ENCODE measurements around the gene CDKL1.
"Not testable (repeated sequence)": the region's sequence is repeated elsewhere in the genome, so short reads cannot be mapped to it uniquely, and the experiment has no call there.

The CDKL1 gene

DNA sequence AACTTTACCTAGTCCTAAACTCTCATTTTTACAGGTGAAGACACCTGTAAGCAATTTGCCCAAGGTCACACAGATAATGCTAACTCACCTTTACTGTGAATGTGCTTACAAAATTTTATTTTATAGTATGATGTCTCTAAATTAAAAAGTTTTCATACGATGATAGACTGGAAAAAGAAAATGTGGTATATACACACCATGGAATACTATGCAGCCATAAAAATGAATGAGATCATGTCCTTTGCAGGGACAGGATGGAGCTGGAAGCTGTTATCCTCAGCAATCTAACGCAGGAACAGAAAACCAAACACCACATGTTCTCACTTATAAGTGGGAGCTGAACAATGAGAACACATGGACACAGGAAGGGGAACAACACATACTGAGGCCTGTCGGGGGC lies 40.4 kb downstream of the CDKL1 start:
- DNase-seq = not testable (repeated sequence)

DNA sequence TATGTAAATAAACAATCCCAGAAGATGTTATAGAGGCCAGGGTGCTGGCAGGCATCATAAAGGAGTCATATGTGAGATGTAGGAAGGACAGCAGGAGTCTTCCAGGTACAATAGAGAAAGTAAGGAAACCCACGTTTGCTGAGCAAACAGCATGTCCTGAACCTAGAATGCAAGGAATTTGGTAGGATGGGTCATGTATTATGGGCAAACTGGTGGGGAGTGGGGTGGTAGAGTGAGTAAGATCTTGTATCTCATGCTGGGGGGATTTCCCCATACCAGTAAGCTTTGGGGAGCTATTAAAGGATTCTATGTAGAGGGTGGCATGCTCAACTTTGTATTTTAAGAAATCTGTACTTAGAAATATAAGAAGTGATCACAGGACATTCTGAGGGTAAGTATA lies 41.0 kb downstream of the CDKL1 start:
- DNase-seq = no peak

DNA sequence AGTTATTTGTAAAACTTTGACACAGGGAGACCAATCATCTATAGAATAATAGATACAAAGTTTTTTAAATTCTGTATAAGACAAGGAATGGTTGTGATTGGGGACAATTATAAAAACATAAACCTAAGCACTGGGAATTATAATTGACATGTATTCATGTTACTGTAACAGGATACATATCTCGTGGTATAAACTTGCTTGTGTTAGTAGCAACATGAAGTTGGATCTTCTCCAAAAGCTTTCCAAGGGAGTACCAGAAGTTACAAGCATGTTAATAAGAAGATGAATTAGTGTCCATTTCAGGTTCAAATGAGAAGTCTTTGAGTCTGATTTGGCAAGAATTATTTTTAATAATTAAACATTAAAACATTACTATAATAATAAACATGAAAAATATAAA lies 42.2 kb downstream of the CDKL1 start:
- no peak for DNase-seq

DNA sequence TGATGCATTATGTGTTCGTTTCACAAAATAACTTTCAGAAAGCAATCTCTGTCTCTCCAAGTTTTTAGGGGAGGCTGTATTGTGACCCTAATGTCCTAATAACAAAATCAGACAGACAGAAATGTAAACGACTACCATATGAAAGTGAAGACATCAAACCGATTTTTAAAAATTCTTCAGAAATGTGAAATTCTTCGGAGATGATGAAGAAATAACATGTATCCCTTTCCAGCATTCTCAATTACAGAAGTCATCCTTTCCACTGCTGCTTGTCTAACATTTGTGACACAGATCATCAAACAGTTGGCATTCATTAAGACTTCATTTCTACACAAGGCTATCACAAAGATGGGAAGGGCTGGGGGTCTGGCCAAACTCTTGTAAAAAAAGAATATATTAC lies 43.6 kb downstream of the CDKL1 start:
- no peak for DNase-seq

DNA sequence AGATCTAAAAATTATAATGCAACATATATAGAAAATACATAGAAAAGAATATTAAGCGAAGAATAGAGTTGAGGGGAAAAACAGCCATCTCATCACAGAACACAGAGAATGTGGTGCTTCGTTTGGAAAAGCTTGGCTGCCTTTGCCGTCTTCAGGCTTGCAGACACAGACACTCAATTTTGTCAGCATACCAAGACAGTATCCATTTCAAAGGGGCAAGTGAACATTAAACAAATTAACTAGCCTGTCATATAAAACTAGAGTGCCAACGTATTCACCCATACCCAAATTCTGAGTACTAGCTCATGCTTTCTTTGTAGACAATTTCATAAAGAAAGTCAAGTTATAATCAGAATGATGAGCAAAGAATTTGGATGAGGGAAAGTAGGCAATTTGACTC lies 44.1 kb downstream of the CDKL1 start:
- DNase-seq = no peak

DNA sequence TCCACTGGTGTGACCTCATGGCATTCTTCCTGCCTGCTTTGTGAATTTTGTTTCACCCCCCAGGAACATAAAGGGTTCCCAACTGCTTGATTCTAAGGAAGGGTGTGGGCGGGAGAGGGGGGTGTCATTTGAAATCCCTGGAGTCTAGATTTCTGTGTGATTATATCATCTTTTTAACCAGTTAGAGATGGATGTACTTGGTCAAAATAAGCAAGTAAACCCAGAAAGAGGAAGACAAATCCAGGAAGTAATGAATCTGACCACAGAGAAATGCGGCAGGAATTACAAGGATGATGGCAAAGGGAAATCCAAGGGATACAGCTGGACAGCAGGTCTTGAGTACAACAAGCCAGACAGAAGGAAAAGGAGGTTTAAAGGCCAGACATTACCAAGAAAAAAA lies 45.7 kb downstream of the CDKL1 start:
- DNase-seq = no peak

DNA sequence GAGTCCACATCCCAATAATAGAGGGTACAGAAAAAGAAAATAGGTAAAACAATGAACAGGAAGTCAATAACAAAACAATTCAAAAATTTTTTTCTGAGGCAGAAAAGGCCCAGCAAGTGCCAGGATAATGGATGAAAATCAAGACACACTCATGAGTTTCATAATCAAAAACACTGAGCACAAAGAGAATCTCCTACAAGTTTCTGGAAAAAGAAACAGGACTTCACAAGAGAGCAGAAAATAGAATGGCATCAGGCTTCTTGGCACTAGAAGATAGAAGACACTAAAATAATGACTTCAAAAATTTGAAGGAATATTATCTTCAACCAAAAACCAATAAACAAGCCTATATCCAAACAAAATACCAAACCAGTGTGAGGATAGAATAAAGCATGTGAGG lies 47.7 kb downstream of the CDKL1 start:
- DNase-seq = no peak

DNA sequence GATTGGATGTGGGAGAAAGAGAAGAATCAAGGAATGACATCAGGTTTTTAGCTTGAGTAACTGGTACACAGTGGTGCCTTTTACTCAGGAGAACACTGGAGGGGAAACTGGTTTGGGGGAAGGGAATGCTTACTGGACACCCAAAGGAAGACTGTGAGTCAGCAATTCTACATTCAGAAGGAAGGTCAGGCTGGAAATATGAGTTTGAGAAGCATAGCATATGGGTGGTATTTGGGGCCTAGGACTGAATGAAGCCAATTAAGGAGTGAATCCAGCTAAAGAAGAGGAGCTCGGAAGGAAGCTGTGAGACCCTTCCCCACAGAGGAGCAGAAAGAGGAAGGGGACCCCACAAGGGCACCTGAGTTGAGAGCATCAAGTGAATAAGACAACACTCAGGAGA lies 49.2 kb downstream of the CDKL1 start:
- no peak for DNase-seq

DNA sequence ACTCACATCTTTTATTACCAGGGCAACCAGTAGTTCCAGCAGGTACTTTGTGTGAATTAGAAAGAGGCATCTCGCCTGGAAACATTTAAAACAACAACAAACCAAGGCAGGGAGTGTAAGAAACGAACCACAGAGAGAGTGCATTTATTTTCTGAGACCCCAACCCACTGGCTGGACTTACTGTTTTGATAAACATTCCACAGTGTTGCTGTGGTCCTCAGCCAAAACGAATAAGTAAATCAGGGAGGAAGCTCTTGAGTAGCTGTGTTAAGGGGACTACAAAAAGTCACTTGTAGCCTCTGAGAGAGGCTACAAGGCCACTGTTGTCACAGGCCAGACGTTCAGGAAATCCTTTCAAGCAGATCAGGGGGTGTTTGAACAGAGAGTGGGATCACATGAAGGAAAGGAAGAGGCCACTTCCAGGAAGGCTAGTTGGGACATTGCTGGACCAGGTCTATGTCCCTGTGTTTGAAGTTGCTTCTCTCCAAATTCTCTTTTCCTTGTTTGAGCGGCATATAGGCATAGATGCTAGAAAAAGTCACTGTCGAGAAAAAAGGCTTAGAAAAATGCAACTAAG lies 50.7 kb downstream of the CDKL1 start:
- DNase-seq = no peak

DNA sequence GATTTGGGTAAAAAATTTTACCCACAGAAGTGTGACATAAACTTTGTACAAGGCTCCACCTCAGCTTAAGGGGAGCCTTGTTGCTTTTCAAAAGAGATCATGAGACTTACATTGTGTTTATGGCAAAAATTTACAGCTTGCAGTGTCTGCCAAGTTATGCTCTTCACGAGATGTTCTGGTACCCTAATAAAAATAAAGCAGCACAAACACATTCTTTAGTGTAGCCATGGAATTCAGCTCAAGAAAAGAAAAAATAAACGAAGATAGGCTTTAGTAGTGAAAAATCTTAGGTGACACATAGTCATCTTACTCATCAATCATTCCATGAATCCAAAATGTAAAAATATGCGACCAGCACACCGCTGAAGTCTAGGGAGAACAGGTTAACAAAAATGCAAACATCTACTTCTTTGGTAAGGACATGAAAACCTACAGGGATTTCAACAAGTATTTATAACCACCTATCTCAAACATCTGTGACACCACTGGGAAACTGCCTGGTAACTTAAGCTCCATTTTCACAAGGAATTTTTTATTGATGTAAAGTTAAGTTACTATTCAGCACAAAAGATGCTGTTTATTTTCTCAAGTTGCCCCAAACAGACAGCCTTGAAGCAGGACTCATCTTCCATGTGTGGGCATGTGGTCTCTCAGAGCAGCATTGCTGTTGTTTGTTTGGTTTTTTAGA lies 51.7 kb downstream of the CDKL1 start:
- DNase-seq = no peak

DNA sequence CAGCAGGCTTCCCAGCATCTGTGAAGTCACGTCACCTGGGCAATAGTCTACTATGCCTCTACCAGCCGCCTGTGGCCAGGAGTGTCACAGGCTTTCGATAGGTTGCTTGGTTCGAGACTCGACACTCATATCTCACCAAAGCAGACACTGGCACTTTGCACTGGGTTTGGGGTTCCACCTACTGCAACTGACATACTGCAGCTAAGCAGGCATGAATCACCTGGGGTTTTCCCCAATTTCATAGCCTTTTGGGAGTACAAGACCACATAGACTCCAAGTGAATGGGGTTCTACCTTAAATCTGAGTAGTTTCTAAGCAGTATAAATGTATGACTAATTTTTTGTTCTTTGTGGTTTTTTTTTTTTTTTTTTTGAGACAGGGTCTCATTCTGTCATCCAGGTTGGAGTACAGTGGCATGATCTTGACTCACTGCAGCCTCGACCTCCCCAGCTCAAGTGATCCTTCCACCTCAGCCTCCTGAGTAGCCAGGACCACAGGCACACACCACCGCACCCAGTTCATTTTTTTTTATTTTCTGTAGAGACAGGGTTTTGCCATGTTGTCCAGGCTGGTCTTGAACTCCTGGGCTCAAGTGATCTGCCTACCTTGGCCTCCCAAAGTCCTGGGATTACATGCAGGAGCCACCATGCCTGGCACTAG lies 52.4 kb downstream of the CDKL1 start:
- DNase-seq = no peak

DNA sequence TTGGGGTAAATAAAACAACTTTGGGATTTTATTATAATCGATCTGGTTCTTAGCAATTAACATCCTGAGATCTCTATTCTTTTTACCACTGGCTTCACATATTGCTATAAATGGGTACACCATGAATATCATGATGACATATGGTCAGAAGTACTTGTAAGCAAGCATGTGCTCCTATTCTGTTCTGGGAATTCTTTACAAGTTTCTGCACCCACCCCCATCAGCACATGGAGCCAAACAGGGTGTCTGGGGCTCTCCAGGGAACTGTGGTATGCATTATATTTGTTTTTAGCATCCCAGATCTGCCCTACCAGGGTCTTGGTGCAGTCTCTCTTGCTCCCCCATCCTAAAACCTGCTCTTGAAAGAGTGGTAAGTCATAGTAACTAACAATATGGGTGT lies 53.2 kb downstream of the CDKL1 start:
- no peak for DNase-seq

DNA sequence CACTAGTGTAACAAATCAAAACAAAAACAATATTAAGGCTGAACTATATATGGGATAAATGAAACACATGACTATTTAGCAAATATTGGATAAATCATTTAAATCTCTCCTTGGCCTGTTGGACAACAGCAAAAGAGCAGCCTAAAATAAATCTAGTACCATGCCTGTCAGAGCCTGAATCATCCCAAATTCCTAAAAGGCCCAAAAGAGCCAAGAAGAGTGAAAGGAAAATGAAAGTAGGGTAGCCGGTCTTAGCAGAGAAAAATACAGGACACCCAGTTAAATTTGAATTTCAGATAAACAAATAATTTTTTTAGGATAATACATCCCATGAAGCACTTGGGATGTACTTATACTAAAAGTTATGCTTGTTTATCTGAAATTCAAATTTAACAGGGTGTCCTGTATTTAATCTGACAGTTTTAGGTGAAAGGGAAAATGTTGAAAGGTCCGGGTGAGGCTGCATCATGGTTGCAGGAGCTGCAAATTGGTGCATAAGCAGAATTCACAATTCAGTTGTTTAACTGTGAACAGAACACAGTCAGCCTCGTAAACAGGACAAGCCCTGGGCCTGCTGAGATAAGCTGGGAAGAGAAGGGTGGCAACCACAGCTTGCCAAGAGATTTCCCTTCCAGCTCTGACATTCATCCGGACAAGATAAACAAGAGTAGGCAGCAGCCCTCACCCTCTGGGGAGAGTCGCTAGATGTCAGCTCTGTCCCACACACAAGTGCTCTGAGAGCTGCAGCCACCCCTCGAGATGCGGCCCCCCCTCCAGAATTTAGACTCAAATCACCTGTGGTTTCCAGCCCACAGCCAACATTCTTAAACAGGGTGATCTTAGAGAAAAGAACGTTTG lies 54.2 kb downstream of the CDKL1 start:
- DNase-seq = no peak

DNA sequence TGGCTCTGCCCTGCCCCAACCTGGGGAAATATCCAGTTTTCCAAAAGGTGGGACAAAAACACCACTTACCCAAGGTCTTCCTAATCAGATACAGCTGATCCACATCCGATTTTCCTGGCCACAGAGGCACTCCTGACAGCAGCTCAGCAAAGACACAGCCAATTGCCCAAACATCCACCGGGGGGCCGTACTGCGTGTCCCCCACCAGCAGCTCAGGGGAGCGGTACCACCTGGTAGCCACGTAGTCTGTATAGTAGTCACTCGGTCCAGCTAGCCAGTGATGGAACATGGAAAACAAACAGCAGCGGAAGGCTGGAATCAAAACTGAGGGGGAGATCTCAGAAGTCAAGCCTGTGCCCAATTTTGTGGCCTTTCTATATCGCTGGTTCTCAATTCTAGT lies 55.7 kb downstream of the CDKL1 start:
- DNase-seq = no peak

DNA sequence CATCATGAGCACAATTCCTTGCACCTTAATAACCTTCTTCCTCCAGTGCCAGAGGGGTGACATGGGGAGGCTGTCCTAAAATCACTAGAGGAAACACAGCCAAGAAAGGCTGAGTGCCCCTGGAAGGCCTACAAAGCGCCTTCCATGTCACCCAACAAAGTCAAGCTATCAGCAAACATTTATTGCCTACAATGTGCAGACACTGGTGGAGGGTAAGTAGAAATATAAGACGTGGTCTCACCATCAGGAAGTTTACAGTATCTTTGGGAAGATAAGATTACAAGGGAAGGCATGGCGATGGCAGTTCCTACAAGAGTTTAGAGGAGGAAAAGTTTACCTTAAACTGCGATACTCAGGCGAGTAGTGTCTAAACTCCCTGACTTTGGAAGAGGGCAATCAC lies 56.6 kb downstream of the CDKL1 start:
- no peak for DNase-seq

DNA sequence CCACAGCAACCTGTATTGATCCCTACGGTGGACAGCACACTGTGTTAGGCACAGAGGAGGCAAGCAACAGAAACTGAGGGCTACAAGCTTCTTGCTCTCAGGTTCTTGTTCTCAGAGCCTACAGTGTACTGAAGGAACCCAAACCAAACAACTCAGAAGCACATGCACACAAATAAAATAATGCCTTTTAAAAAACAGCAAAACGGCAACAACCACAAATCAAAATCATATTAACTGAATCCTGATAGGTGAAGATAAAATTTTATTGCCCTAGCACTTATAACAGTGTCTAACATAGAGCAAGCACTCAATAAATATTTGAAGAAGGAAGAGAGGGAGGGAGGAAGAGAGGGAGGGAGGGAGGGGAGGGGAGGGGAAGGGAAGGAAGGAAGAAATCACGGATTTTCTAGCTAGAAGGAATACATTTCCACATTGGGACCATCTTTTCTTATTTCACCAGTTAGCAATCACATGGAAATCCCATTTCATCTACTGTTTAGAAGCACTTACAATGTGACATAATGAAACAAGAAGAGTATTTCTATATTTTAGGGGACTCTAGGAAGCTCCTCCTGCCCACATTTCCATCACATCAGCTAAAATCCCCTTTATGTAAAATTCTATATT lies 57.4 kb downstream of the CDKL1 start:
- DNase-seq = no peak

DNA sequence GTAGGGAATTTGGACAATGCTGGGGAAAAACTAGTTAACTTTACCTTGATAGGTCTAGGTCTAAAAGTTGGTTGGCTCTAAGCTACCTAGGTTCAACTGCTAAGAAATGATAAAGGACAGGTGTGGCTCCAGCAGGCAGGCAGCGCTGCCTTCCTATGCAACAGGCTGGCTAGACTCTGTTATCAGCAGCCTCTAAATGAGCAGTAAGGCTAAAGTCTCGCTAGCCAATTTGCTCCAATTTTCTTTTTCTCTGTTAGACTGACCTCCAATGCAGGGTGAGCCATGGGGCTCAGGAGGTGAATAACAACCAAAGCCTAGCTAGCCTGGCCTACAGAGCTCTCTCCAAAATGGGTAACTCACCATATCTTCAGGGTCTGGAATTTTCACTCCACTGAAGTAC lies 58.1 kb downstream of the CDKL1 start:
- DNase-seq = no peak

DNA sequence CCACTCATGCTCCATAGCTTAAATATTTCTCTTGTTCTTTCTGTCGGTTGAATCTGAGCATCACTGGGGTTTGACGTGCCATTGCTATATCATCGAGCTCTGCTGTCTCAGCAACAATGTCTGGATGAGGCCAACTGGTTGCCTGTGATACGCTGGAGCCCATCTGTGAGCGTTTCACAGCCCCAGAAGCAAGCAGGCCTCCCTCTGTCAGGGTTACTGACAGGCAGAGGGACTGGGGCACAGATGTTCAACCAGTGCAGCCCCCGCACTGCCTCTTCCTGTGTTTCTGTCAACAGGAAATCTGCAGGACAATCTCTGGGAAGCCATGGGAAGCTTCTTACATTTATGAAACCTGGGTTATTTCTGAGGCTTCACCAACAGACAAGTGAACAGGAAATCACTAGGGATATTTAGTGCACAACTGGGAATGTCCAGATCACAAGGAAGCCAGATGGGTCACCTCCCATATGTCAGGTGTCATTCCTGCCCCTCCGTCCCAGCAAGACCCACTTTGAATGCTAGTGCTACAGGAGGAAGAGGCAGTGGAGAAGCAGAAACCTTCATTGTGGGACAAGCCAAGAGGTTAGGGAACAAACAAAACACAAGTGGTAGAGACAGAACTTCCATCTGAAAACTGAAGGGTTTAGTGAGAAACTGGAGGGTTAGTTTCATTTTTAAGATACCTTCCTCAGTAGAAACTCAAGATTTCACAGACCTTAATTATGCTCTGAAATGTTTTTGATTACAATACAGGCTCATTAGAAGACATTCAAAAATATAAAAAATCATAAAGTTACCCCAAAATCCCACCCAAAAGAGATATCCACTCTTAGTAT lies 60.5 kb downstream of the CDKL1 start:
- no peak for DNase-seq

DNA sequence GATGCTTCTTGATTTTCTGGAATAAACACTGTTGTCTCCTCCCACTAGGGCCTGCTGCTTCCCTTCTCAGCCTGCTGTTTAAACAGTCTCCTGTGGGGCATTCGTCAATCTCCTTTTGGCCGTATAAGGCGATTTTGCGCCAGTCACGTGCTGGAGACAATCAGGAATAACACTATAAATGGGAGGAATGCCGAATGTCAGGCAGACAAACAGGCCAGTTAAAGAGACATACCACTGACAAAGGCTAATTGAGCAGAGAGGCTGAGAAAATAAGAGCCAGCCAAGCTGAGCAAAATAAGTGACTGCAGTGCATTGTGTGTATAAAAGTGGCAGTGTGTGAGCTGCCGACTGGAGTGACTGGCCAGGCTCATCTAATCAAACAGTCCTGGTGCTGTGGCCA lies 61.3 kb downstream of the CDKL1 start:
- no peak for DNase-seq

DNA sequence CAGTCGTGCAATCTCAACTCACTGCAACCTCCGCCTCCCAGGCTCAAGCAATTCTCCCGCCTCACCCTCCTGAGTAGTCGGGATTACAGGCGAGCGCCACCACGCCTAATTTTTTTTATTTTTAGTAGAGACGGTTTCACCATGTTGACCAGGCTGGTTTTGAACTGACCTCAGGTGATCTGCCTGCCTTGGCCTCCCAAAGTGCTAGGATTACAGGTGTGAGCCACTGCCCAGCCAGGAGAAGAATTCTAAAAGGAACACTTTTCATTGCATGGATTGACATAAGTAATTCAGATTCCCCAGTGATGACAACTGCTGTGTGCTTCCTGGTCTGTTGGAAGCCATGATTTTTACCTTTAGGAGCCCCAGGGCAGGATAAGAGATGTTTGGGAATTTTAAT lies 62.5 kb downstream of the CDKL1 start:
- no peak for DNase-seq

DNA sequence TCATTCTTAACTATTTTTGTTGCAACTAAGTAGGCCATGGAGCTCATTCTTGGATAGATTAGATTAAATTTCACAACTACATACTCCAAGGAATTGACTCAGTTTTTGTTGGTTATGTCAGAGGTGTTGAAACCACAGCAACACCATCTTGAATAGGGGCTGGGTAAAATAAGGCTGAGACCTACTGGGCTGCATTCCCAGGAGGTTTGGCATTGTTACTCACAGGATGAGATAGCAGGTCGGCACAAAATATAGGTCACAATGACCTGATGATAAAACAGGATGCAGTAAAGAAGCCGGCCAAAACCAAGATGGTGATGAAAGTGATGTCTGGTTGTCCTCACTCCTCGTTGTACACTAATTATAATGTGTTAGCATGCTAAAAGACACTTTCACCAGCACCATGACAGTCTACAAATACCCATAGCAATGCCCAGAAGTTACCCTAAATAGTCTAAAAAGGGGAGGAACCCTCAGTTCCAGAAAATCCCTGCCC lies 63.6 kb downstream of the CDKL1 start:
- no peak for DNase-seq

DNA sequence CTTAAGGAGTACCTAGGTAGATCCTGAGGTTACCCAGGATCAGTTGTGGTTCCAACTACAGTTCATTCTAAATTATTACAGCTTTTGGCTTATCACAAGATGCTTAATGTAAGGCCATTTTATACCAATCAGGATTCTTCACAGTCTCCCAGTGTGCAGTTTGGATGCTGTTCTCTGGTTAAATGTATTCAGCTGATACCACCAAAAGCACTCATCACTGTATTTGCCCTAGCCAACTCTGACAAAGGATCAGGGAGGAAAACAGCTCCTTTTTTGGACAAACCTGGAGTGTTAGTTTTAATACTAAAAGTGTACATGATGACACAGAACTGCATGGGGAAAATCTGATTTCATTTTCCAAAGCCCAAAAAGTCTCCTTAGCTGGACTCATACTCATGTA lies 65.1 kb downstream of the CDKL1 start:
- DNase-seq = no peak
